Measurements from ENCODE around the gene COPS7A. TPM values are rescaled to one million over a fixed set of nuclear protein-coding genes. Genes with fewer than 3 reads are reported as not detected.
"Not testable (repeated sequence)": the region's sequence is repeated elsewhere in the genome, so short reads cannot be mapped to it uniquely, and the experiment has no call there.

COPS7A gene
- total RNA-seq, 2 donors from 2014 or later = 61.3 to 71.2 TPM

- no peak for DNase-seq
- intact Hi-C loops (cut with DNase I) = loop anchor here in 1 of 2 donors (10.0 kb wide), 1 partner anchor 85 kb away; no protein-coding TSS in a partner anchor
- no peak for ATAC-seq
These were observed 24.4 kb upstream of the COPS7A start for GRCh38 chr12:6699259-6699988.

- DNase-seq = no peak
- peak; percentile 29 to 55 for ATAC-seq
These were observed 23.7 kb upstream of the COPS7A start for GRCh38 chr12:6699989-6700645.

GRCh38 chr12:6700646-6701051 lies 23.2 kb upstream of the COPS7A start, which contains the start of gene PIANP:
TSS of gene PIANP (minus strand) at chr12:6700815. CDS start at chr12:6698061, 2,754 bp downstream.
- intact Hi-C loops (cut with DNase I) = no loop called here
- peak; percentile 84 to 86 for ATAC-seq
- peak; percentile 45 for DNase-seq

More at GRCh38 chr12:6699989-6700645, 23.7 kb upstream of the COPS7A start:
- intact Hi-C loops (cut with DNase I) = loop anchor here in 1 of 2 donors (10.0 kb wide), 1 partner anchor 85 kb away; no protein-coding TSS in a partner anchor

GRCh38 chr12:6701078-6701768 lies 22.6 kb upstream of the COPS7A start:
- intact Hi-C loops (cut with DNase I) = no loop called here
- ATAC-seq = no peak
- no peak for DNase-seq

GRCh38 chr12:6703631-6704030 lies 20.2 kb upstream of the COPS7A start:
- intact Hi-C loops (cut with DNase I) = no loop called here
- DNase-seq = no peak
- no peak for ATAC-seq

GRCh38 chr12:6708351-6708750 lies 15.5 kb upstream of the COPS7A start:
- ATAC-seq; DNase-seq; intact Hi-C loops (cut with DNase I): not testable (repeated sequence)

GRCh38 chr12:6708960-6709394 lies 14.9 kb upstream of the COPS7A start:
- no peak for DNase-seq
- no peak for ATAC-seq
- intact Hi-C loops (cut with DNase I) = no loop called here

GRCh38 chr12:6716031-6716873 lies 7.6 kb upstream of the COPS7A start:
- intact Hi-C loops (cut with DNase I); DNase-seq; ATAC-seq: not testable (repeated sequence)

GRCh38 chr12:6716874-6717437 lies 6.9 kb upstream of the COPS7A start:
- ATAC-seq (no peak), DNase-seq (no peak)
- intact Hi-C loops (cut with DNase I) = no loop called here

- intact Hi-C loops (cut with DNase I) = no loop called here
- DNase-seq (no peak), ATAC-seq (no peak)
These were observed 983 bp upstream of the COPS7A start for GRCh38 chr12:6722863-6723262.

- DNase-seq = no peak
- peak; percentile 7 to 23 for ATAC-seq
- intact Hi-C loops (cut with DNase I) = loop anchor here in 1 of 2 donors (2.0 kb wide), 1 partner anchor 62 kb away; the partner anchor contains the start of gene ING4
These were observed 557 bp downstream of the COPS7A start for GRCh38 chr12:6724409-6724797.

- intact Hi-C loops (cut with DNase I) = loop anchor here in 1 of 2 donors (2.0 kb wide), 1 partner anchor 63 kb away; the partner anchor contains the start of gene ING4
- DNase-seq (no peak), ATAC-seq (no peak)
These were observed 1.5 kb downstream of the COPS7A start for GRCh38 chr12:6725350-6725749.

- DNase-seq = no peak
- no peak for ATAC-seq
- intact Hi-C loops (cut with DNase I) = no loop called here
These were observed 5.3 kb downstream of the COPS7A start for GRCh38 chr12:6729186-6729585.

- intact Hi-C loops (cut with DNase I) = loop anchor here in 1 of 2 donors (5.0 kb wide), 1 partner anchor 47 kb away; no protein-coding TSS in a partner anchor
- ATAC-seq = no peak
- no peak for DNase-seq
These were observed 6.3 kb downstream of the COPS7A start for GRCh38 chr12:6730169-6730568.

GRCh38 chr12:6734506-6735387 lies 10.9 kb downstream of the COPS7A start:
- ATAC-seq = no peak
- intact Hi-C loops (cut with DNase I) = loop anchor here (5.0 kb wide), 1 partner anchor 43 kb away; no protein-coding TSS in a partner anchor
- DNase-seq = no peak

GRCh38 chr12:6735448-6736191 lies 11.8 kb downstream of the COPS7A start:
- ATAC-seq (peak; percentile 90 to 93), DNase-seq (peak; percentile 71)
- intact Hi-C loops (cut with DNase I) = loop anchor here in 1 of 2 donors (5.0 kb wide), 1 partner anchor 42 kb away; no protein-coding TSS in a partner anchor

Measured in left cardiac atrium (tissue), 4 donors.